Bronchial epithelial cell (primary cell): ENCODE data around the gene ULK4. TPM values are rescaled to one million over a fixed set of nuclear protein-coding genes. Genes with fewer than 3 reads are reported as not detected.

Source experiments
- DNase-seq: peaks from one replicate; pipeline ENCODE4 v3.0.0-alpha.2; 2010; ENCODE audit warnings: low read depth
- FAIRE-seq: peaks from 2 replicates; lab custom pipeline; 2011; peaks lifted over from hg19 to GRCh38; lab: Jason Lieb, UNC
- H3K27me3 ChIP-seq: 2 replicates; pipeline ENCODE4 v1.5.1; 2011; ENCODE audit warnings: low read length; ENCODE audit not compliant: control insufficient read depth, insufficient read depth
- H3K36me3 ChIP-seq: 2 replicates; pipeline ENCODE4 v1.5.1; 2011; ENCODE audit warnings: low read length; ENCODE audit not compliant: control insufficient read depth, insufficient read depth
- H3K4me3 ChIP-seq: 2 replicates; pipeline ENCODE4 v1.5.1; 2011; ENCODE audit warnings: mild to moderate bottlenecking, low read depth, low read length, control low read depth
- CTCF ChIP-seq: IDR thresholded peaks from 2 replicates; pipeline ENCODE4 v1.5.1; 2011; ENCODE audit warnings: mild to moderate bottlenecking, moderate library complexity, low read length, control low read depth, inconsistent platforms; ENCODE audit not compliant: insufficient read depth, severe bottlenecking
- total RNA-seq: library from RNA; depleted of rRNA; stranded (reverse); fragments of >200 nt; gene quantifications from 2 replicates; pipeline ENCODE4 v1.2.1, GENCODE V29; 2014

Gene ULK4
- total RNA-seq, 1 donor from 2014 or later, result 3.9 TPM

DNA sequence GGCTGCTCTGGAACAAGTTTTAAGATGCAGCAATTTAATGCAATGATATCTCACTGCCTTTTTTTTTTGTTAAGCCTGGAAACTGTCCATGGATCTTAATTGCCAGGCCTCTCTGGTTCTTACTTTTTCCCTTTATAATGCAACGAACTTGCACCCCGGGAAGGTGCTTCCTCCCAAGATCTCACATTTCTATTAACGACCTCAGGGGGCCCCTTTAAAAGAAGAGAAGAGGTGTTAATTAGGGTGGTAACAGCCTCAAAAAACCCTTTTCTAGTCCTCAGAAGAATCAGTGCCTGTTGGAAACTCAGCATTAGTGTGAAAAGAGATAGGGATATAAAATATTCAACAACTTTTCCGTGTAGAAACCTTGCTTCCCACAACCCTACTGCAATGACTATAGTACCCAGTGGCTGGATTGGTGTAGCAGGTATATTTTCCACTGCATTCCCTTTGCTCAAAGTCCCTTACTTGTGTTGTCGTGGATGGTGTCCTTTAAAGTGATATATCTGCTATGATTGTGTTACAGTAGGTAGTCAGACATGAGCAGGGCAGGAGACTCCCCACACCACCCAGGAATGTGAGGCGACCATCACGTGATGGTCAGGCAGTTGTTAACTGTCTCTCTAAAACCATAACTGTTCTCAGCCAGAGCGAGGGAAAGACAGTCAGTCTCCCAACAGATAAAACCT lies 640.8 kb downstream of the ULK4 start:
- no peak overlapping the region for H3K4me3 ChIP-seq
- DNase-seq, result no peak
- FAIRE-seq, result no peak
- no peak for TF ChIP-seq CTCF
- no peaks in the 10 kb centered on the region for H3K36me3 ChIP-seq
- H3K27me3 ChIP-seq, result no peaks in the 10 kb centered on the region

- no peak overlapping the region for H3K4me3 ChIP-seq
- no peak for TF ChIP-seq CTCF
- no peaks in the 10 kb centered on the region for H3K36me3 ChIP-seq
- DNase-seq (peak; percentile 37), FAIRE-seq (no peak)
- H3K27me3 ChIP-seq, result no peaks in the 10 kb centered on the region
These were observed 643.4 kb downstream of the ULK4 start for GRCh38 chr3:41318520-41318919.

DNA sequence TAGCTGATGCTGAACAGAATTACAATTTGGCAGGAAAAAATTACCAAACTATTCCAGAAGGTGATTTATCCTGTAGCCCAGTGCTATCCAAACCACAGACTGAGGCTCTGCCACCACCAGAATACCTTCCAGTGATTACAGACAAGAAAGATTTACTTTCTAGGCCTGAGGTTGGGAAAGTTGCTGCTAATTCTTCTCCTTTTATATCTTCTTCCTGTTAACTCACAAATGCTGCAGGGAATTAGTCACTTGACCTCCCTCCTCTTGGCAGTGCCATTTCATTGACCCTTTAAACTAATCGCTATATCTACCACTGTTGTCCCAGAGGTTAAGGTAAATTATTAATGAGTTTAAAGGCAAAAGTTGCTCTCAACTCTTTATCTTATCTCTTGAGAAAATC lies 644.2 kb downstream of the ULK4 start:
- H3K27me3 ChIP-seq, result no peaks in the 10 kb centered on the region
- DNase-seq, result peak; percentile 24
- H3K36me3 ChIP-seq, result no peaks in the 10 kb centered on the region
- no peak overlapping the region for H3K4me3 ChIP-seq
- FAIRE-seq, result no peak
- TF ChIP-seq CTCF, result no peak

DNA sequence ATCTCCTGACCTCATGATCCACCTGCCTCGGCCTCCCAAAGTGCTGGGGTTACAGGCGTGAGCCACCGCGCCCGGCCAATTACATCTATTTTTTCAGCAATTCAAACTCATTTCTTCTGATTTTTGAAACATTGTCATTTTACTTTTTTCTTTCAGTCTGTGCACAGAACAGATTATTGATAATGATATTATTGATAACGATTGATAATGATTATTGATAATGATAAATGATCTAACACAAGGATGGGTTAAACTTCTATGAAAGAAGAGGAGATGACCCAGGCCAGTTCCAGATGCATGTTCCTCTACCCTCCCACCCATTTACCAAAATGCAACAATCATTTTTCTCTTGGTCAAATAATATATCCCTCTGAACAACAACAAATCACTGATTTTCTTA lies 644.6 kb downstream of the ULK4 start:
- H3K4me3 ChIP-seq, result no peak overlapping the region
- DNase-seq (no peak), FAIRE-seq (no peak)
- TF ChIP-seq CTCF, result no peak
- H3K36me3 ChIP-seq, result no peaks in the 10 kb centered on the region
- no peaks in the 10 kb centered on the region for H3K27me3 ChIP-seq

GRCh38 chr3:41315126-41315525 lies 646.8 kb downstream of the ULK4 start:
- no peak for DNase-seq
- H3K27me3 ChIP-seq, result no peaks in the 10 kb centered on the region
- TF ChIP-seq CTCF, result no peak
- FAIRE-seq, result no peak
- H3K36me3 ChIP-seq, result no peaks in the 10 kb centered on the region
- no peak overlapping the region for H3K4me3 ChIP-seq

DNA sequence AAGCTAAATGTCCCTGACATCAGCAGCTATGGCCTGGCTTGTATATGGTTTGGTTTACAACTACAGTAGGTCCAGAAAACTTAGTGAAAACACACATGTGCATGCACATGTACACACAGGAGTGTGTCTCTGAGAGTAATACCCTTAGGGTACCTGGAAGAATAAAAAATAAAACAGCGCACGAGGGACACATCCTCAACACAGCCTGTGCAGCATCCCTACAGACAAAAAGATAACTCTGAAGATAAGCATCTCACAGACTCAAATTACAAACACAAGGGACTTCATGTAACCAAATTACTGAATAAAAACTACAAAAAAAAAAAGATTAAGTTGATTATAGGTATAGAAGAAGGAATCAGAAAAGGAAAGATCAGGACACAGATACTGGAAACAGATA lies 653.8 kb downstream of the ULK4 start:
- FAIRE-seq, result no peak

More for the DNA sequence above, 653.8 kb downstream of the ULK4 start:
- no peaks in the 10 kb centered on the region for H3K36me3 ChIP-seq
- TF ChIP-seq CTCF, result no peak
- no peak for DNase-seq
- H3K27me3 ChIP-seq, result no peaks in the 10 kb centered on the region
- H3K4me3 ChIP-seq, result no peak overlapping the region
